ENCODE measurements around the gene RASGEF1C. TPM values are rescaled to one million over a fixed set of nuclear protein-coding genes. Genes with fewer than 3 reads are reported as not detected.

Gene RASGEF1C
- total and polyA plus RNA-seq, 2 of the 13 experiments (the other 11 are each of a cell fraction or from before 2014, with no cell fraction given): not detected

DNA sequence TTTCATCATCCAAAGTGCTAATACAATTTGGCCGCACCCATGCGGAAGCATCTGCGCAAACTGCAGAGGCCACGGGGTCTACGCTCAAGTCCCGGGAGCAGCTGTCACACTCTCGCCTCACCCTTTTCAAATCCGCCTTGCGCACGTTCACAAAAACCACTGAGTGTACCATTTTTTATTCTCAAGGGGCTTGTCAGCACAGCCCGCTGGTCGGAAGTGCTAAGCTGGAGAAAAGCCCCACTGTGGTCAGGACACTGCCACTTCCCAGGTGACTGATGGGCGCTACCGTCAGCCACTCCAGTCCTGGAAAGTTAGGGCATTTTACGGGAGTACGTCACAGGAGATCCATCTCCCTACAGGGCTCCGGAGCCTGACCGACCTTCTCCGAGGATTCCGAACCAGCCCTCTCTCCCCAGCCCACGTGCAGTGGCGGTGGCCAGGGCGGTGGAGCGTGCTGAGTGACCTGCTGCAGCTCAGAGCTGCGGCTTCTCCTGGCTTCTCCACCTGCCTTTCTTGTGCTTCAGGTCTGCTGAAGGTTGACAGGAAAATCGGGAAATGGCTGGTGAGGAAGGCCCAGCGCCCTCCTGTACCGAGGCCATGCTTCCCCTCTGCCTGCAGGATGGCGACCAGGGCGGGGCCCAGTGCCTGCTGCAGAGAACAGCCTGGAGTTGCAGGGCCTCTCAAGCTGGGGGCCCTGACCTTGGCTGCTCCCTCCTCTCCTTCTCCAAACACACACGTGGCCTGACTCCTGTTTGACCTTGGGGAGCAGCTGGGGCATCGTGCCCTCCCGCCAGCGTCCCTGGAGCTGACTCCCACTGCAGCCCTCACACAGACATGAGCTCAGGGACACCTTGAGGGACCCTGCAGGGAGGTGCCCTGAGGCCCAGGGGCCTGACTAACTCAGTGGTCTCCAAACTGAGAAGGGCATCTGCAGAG, 14.3 kb downstream of the RASGEF1C start:
- no TSS peak for BruUV-seq (replicated peaks)
- POLR2A ChIA-PET: no interaction called here
- no peaks in the 10 kb centered on the region for H3K79me2 ChIP-seq (ENCODE audit: insufficient read depth, low read length)
- intact Hi-C loops (cut with micrococcal nuclease; ENCODE audit: unreplicated experiment): no loop called here
- H3K9ac ChIP-seq (ENCODE audit: insufficient read depth, low read depth, low read length): no peak overlapping the region
- peak overlapping the region; percentile 18; the same call in 1 of the 2 replicates for H3K4me2 ChIP-seq (ENCODE audit: low read depth, low read length)
- no peak overlapping the region for H3K27ac ChIP-seq (ENCODE audit: extremely low read length, insufficient read depth, low read length)
- ATAC-seq (peak; percentile 67), DNase-seq (ENCODE audit: low spot score) (no peak), FAIRE-seq (no peak)
- no peak overlapping the region; a peak in 1 of 6 replicates for H3K4me3 ChIP-seq (replicated peaks in 1 of 3; ENCODE audit: insufficient read depth in 1 of 3, low read depth in 2 of 3, low read length in 3 of 3)
- H4K20me1 ChIP-seq (ENCODE audit: insufficient read depth, low read length): no peaks in the 10 kb centered on the region
- H3K4me1 ChIP-seq (ENCODE audit: insufficient read depth, low read length): peaks cover 10% of the 10 kb centered on the region; the same call in 1 of the 2 replicates
- in situ Hi-C loops (cut with HindIII; ENCODE audit: extremely low pct_ligation_motif_present, low pct_unique_long_range_greater_than_20kb): no loop called here
- H2AFZ ChIP-seq (ENCODE audit: low read length): no peak overlapping the region
- H3K36me3 ChIP-seq (replicated peaks in 1 of 2; ENCODE audit: control insufficient read depth in 1 of 2, insufficient read depth in 2 of 2, low read length in 2 of 2): no peaks in the 10 kb centered on the region
- H3K27me3 ChIP-seq (ENCODE audit: control insufficient read depth in 1 of 2, insufficient read depth in 2 of 2, low read length in 2 of 2): peaks cover 0 to 17% of the 10 kb centered on the region in 2 experiments; a peak in 3 of 5 replicates
- 61% methylated on average over 31 of the region's 34 CpGs for WGBS (ENCODE audit: low lambda C conversion rate)
- CTCF ChIA-PET (ENCODE audit: low intra/inter-chr PET ratio, low total read pairs): no interaction called here
- H3K9me3 ChIP-seq (ENCODE audit: low read length): no peaks in the 10 kb centered on the region
- TF ChIP-seq SALL2 (CRISPR knock-in tag; IDR thresholded peaks at IDR 0.05): no peak
- TF ChIP-seq EZH2 (conservative IDR thresholded peaks at IDR 0.05; ENCODE audit: low read depth, low read length): no peak
- TF ChIP-seq ISL2 (CRISPR knock-in tag; IDR thresholded peaks at IDR 0.05): no peak
- TF ChIP-seq RXRA (CRISPR knock-in tag; IDR thresholded peaks at IDR 0.05): peak; percentile 70
- TF ChIP-seq NR2F6 (IDR thresholded peaks at IDR 0.05): no peak
- TF ChIP-seq NR2F6 (CRISPR knock-in tag; IDR thresholded peaks at IDR 0.05): 0 out of 2 replicates have a peak, but pooled peaks have one; percentile 19
- no peak for TF ChIP-seq TBX2 (CRISPR knock-in tag; IDR thresholded peaks at IDR 0.05; ENCODE audit: borderline replicate concordance)
- TF ChIP-seq, protein P1, sequence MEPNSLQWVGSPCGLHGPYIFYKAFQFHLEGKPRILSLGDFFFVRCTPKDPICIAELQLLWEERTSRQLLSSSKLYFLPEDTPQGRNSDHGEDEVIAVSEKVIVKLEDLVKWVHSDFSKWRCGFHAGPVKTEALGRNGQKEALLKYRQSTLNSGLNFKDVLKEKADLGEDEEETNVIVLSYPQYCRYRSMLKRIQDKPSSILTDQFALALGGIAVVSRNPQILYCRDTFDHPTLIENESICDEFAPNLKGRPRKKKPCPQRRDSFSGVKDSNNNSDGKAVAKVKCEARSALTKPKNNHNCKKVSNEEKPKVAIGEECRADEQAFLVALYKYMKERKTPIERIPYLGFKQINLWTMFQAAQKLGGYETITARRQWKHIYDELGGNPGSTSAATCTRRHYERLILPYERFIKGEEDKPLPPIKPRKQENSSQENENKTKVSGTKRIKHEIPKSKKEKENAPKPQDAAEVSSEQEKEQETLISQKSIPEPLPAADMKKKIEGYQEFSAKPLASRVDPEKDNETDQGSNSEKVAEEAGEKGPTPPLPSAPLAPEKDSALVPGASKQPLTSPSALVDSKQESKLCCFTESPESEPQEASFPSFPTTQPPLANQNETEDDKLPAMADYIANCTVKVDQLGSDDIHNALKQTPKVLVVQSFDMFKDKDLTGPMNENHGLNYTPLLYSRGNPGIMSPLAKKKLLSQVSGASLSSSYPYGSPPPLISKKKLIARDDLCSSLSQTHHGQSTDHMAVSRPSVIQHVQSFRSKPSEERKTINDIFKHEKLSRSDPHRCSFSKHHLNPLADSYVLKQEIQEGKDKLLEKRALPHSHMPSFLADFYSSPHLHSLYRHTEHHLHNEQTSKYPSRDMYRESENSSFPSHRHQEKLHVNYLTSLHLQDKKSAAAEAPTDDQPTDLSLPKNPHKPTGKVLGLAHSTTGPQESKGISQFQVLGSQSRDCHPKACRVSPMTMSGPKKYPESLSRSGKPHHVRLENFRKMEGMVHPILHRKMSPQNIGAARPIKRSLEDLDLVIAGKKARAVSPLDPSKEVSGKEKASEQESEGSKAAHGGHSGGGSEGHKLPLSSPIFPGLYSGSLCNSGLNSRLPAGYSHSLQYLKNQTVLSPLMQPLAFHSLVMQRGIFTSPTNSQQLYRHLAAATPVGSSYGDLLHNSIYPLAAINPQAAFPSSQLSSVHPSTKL (CRISPR knock-in tag; IDR thresholded peaks at IDR 0.05): 0 out of 2 replicates have a peak, but pooled peaks have one; percentile 26
- TF ChIP-seq, protein P2, sequence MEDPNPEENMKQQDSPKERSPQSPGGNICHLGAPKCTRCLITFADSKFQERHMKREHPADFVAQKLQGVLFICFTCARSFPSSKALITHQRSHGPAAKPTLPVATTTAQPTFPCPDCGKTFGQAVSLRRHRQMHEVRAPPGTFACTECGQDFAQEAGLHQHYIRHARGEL (CRISPR knock-in tag; IDR thresholded peaks at IDR 0.05): no peak
- no peak for TF ChIP-seq FOXO1 (CRISPR knock-in tag; IDR thresholded peaks at IDR 0.05)
- TF ChIP-seq, protein P3, sequence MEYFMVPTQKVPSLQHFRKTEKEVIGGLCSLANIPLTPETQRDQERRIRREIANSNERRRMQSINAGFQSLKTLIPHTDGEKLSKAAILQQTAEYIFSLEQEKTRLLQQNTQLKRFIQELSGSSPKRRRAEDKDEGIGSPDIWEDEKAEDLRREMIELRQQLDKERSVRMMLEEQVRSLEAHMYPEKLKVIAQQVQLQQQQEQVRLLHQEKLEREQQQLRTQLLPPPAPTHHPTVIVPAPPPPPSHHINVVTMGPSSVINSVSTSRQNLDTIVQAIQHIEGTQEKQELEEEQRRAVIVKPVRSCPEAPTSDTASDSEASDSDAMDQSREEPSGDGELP (IDR thresholded peaks at IDR 0.05; ENCODE audit: borderline replicate concordance, low read depth): peak; percentile 26; the same call in 1 of the 2 replicates
- TF ChIP-seq RCOR2 (CRISPR knock-in tag; IDR thresholded peaks at IDR 0.05): no peak
- TF ChIP-seq, protein P4, sequence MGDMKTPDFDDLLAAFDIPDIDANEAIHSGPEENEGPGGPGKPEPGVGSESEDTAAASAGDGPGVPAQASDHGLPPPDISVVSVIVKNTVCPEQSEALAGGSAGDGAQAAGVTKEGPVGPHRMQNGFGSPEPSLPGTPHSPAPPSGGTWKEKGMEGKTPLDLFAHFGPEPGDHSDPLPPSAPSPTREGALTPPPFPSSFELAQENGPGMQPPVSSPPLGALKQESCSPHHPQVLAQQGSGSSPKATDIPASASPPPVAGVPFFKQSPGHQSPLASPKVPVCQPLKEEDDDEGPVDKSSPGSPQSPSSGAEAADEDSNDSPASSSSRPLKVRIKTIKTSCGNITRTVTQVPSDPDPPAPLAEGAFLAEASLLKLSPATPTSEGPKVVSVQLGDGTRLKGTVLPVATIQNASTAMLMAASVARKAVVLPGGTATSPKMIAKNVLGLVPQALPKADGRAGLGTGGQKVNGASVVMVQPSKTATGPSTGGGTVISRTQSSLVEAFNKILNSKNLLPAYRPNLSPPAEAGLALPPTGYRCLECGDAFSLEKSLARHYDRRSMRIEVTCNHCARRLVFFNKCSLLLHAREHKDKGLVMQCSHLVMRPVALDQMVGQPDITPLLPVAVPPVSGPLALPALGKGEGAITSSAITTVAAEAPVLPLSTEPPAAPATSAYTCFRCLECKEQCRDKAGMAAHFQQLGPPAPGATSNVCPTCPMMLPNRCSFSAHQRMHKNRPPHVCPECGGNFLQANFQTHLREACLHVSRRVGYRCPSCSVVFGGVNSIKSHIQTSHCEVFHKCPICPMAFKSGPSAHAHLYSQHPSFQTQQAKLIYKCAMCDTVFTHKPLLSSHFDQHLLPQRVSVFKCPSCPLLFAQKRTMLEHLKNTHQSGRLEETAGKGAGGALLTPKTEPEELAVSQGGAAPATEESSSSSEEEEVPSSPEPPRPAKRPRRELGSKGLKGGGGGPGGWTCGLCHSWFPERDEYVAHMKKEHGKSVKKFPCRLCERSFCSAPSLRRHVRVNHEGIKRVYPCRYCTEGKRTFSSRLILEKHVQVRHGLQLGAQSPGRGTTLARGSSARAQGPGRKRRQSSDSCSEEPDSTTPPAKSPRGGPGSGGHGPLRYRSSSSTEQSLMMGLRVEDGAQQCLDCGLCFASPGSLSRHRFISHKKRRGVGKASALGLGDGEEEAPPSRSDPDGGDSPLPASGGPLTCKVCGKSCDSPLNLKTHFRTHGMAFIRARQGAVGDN (CRISPR knock-in tag; IDR thresholded peaks at IDR 0.05): peak; percentile 46; the same call in 1 of the 2 replicates
